ENCODE results near the gene SLC6A6. TPM values are rescaled to one million over a fixed set of nuclear protein-coding genes. Genes with fewer than 3 reads are reported as not detected.

SLC6A6 gene
- total RNA-seq, 2 donors from 2014 or later, result 6.7 to 8.3 TPM

DNA sequence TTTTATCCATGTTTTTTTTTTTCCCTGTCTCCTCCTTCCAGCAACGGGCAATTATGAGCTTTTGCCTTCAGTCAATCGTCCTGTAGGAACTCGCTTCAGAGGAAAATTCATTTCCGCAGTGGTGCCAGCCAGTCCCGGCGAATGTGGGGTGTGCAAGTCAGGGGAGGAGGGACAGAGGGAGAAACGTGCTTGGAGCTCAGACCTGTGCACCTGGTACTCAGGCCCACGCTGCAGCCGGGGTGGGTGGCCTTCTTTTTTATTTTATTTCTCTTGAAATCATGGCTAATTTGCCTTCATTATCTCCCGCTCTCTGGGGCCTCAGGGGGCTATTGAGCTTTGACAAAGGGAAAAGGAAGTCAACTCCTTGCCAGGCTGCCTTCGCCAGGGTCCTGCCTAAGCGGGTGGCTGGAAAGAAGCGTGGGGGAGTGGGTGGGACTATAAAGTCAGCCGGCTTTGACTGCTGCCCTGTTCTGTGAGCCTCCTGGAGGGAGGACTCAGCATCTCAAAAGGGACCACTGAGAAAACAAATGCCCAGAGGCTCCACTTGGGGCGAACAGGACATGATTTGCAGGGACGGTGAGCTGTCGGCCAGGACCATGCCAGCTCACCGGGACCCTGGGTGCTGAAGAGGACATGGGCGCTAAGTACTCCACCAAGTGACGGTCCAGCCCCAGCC, 132.2 kb downstream of the SLC6A6 start:
- no peak for ATAC-seq
- DNase-seq, result no peak
- intact Hi-C loops (cut with DNase I, micrococcal nuclease), result no loop called here

DNA sequence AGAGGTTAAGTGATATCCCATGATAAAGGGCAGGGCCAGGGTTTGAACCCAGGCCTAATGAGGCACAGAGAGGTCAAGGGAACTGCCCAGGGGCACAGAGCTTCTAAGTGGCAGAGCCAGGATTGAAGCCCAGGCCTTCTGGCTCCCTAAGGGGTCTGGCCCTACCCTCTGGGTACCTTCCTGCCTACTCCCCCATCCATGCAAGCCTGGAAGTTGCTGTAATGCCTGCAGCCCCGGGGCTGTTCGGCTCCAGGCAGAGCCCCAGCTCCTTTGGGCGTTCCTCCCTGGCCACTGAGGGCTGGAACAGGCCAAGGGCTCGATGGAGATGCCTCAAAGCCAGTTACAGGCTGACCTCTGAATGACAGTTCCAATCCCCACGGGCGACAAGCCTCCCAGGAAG, 133.2 kb downstream of the SLC6A6 start:
- no peak for ATAC-seq
- no peak for DNase-seq
- intact Hi-C loops (cut with DNase I, micrococcal nuclease), result no loop called here

- DNase-seq (no peak), ATAC-seq (no peak)
- intact Hi-C loops (cut with DNase I, micrococcal nuclease), result no loop called here
Observed at GRCh38 chr3:14536055-14536815, 133.8 kb downstream of the SLC6A6 start.

GRCh38 chr3:14536837-14537589, 134.6 kb downstream of the SLC6A6 start:
- ATAC-seq (no peak), DNase-seq (no peak)
- intact Hi-C loops (cut with DNase I, micrococcal nuclease), result no loop called here

- ATAC-seq (no peak), DNase-seq (no peak)
- intact Hi-C loops (cut with DNase I, micrococcal nuclease), result no loop called here
Observed at GRCh38 chr3:14537590-14538450, 135.4 kb downstream of the SLC6A6 start.

DNA sequence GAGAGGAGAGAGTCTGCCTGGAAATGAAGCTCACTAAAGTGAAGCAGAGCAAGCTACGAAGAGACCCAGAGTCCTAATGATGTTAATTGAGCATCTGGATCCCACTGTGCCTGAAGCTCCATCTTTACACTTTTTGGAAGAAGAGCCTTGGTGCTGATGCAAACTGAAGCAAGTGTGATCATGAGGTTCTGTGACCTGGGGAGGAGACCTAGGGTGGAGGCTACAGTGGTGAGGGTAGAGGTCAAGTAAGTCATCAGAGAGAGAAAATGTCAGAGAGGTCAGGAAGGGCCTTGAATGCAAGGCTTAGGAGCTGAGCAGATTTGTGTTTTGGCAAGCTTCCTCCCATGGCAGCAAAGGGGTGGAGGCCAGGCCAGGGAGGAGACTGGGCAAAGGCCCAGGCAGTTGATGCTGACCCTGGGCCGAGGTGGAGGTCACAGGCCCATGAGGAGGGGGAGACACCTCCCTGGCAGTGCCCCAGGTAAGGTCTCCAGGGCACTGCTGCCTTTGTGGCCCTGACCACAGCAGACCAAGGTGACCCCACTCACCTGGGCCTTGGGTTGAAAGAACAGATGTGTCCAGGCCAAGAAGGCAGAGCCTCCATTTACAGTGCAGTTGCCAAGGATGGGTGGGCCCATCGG, 136.2 kb downstream of the SLC6A6 start:
- ATAC-seq (no peak), DNase-seq (no peak)
- intact Hi-C loops (cut with DNase I, micrococcal nuclease), result no loop called here

Other genes with a start within 250 kb of the SLC6A6 start
- 10 to 100 TPM; 19.7 to 22.4 TPM for gene XPC, start 224.0 kb upstream of the SLC6A6 start, total RNA-seq
- gene LSM3, start 223.8 kb upstream of the SLC6A6 start, total RNA-seq, result 1 to 10 TPM; 9.1 to 9.9 TPM
- gene GRIP2, start 137.7 kb downstream of the SLC6A6 start, total RNA-seq, result 1 to 10 TPM in 1 of 2 donors, under 1 TPM in 1; 0.49 to 1.7 TPM
- gene CCDC174, start 249.2 kb downstream of the SLC6A6 start, total RNA-seq, result 10 to 100 TPM; 18.5 to 20.0 TPM

All from left colon (tissue), 2 donors.